ENCODE measurements around the gene ZP1. TPM values are rescaled to one million over a fixed set of nuclear protein-coding genes. Genes with fewer than 3 reads are reported as not detected.
"Not testable (repeated sequence)": the region's sequence is repeated elsewhere in the genome, so short reads cannot be mapped to it uniquely, and the experiment has no call there.

The ZP1 gene
- total RNA-seq, 3 donors from 2014 or later: 0.23 to 0.41 TPM; not detected in 1

- H3K9me3 ChIP-seq: no peaks in the 10 kb centered on the region
Observed at GRCh38 chr11:60905047-60905446, 37.7 kb downstream of the ZP1 start.

GRCh38 chr11:60905551-60906113 is 38.3 kb downstream of the ZP1 start:
- peak in 1 of 3 donors; percentile 44 for DNase-seq
- peak overlapping the region; percentile 71 for H3K4me3 ChIP-seq
- H3K9me3 ChIP-seq: no peaks in the 10 kb centered on the region
- peak; percentile 51 for ATAC-seq
- peaks cover 2% of the 10 kb centered on the region for H3K36me3 ChIP-seq (ENCODE audit: low read depth)
- TF ChIP-seq CTCF (IDR thresholded peaks at IDR 0.05): no peak
- peaks cover 19% of the 10 kb centered on the region for H3K4me1 ChIP-seq (ENCODE audit: low read depth)
- intact Hi-C loops (cut with DNase I, micrococcal nuclease): no loop called here

More at GRCh38 chr11:60905047-60905446, 37.7 kb downstream of the ZP1 start:
- Histone ChIP-seq H3K4me3 (no peak overlapping the region), H3K4me1 (ENCODE audit: low read depth) (peaks cover 19% of the 10 kb centered on the region), H3K36me3 (ENCODE audit: low read depth) (peaks cover 5% of the 10 kb centered on the region)
- intact Hi-C loops (cut with DNase I, micrococcal nuclease): no loop called here
- ATAC-seq (no peak), DNase-seq (no peak)
- TF ChIP-seq CTCF (IDR thresholded peaks at IDR 0.05): no peak

GRCh38 chr11:60906132-60906972 is 39.0 kb downstream of the ZP1 start, which contains the start of gene PRPF19:
PRPF19 (minus strand) TSS chr11:60906585; CDS start chr11:60906382, 203 bp downstream.
- peaks cover 19% of the 10 kb centered on the region for H3K4me1 ChIP-seq (ENCODE audit: low read depth)
- no peak for TF ChIP-seq CTCF (IDR thresholded peaks at IDR 0.05)
- DNase-seq (peak; percentile 96 to 100 (median 99)), ATAC-seq (peak; percentile 96)
- intact Hi-C loops (cut with DNase I, micrococcal nuclease): no loop called here
- H3K36me3 ChIP-seq (ENCODE audit: low read depth): no peaks in the 10 kb centered on the region
- peak within 1 kb of the TSS; percentile 71 for H3K4me3 ChIP-seq
- no peaks in the 10 kb centered on the region for H3K9me3 ChIP-seq

- H3K4me1 ChIP-seq (ENCODE audit: low read depth): peaks cover 20% of the 10 kb centered on the region
- DNase-seq (no peak), ATAC-seq (no peak)
- no peak overlapping the region for H3K4me3 ChIP-seq
- intact Hi-C loops (cut with DNase I, micrococcal nuclease): no loop called here
- no peaks in the 10 kb centered on the region for H3K36me3 ChIP-seq (ENCODE audit: low read depth)
- no peak for TF ChIP-seq CTCF (IDR thresholded peaks at IDR 0.05)
- H3K9me3 ChIP-seq: no peaks in the 10 kb centered on the region
Observed at GRCh38 chr11:60908803-60909202, 41.5 kb downstream of the ZP1 start.

- DNase-seq, H3K4me3 ChIP-seq, ATAC-seq: not testable (repeated sequence)
Observed at GRCh38 chr11:60909680-60910280, 42.4 kb downstream of the ZP1 start.

GRCh38 chr11:60910281-60910687 is 42.9 kb downstream of the ZP1 start:
- Histone ChIP-seq H3K4me3 (no peak overlapping the region), H3K4me1 (ENCODE audit: low read depth) (peaks cover 10% of the 10 kb centered on the region), H3K36me3 (ENCODE audit: low read depth) (no peaks in the 10 kb centered on the region), H3K9me3 (no peaks in the 10 kb centered on the region)
- TF ChIP-seq CTCF (IDR thresholded peaks at IDR 0.05): no peak
- no peak for ATAC-seq
- intact Hi-C loops (cut with DNase I, micrococcal nuclease): no loop called here
- DNase-seq: peak in 1 of 3 donors; percentile 56

More at GRCh38 chr11:60909680-60910280, 42.4 kb downstream of the ZP1 start:
- H3K36me3 ChIP-seq (ENCODE audit: low read depth); H3K9me3 ChIP-seq; intact Hi-C loops (cut with DNase I, micrococcal nuclease): not testable (repeated sequence)
- H3K4me1 ChIP-seq (ENCODE audit: low read depth): peaks cover 12% of the 10 kb centered on the region

Data from mucosa of descending colon (tissue), 3 donors.